GM12891 (cell line): ENCODE data around the gene TMSB10.

ENCODE experiments used
- POLR2A ChIP-seq: IDR thresholded peaks from 2 replicates; pipeline ENCODE4 v1.6.1; 2011; ENCODE audit warnings: low read depth, low read length, control low read depth
- POLR2AphosphoS5 ChIP-seq: IDR thresholded peaks from 2 replicates; pipeline ENCODE4 v1.6.1; 2011; ENCODE audit warnings: low read depth, low read length, control low read depth
- POU2F2 ChIP-seq: IDR thresholded peaks from 2 replicates; pipeline ENCODE4 v1.6.1; 2011; ENCODE audit warnings: low read depth, mild to moderate bottlenecking, control low read depth, low read length, moderate library complexity
- SPI1 ChIP-seq: IDR thresholded peaks from 2 replicates; pipeline ENCODE4 v1.6.1; 2011; ENCODE audit warnings: low read depth, low read length, control low read depth
- TAF1 ChIP-seq: IDR thresholded peaks from 2 replicates; pipeline ENCODE4 v1.6.1; 2011; ENCODE audit warnings: low read depth, low read length, control low read depth

DNA sequence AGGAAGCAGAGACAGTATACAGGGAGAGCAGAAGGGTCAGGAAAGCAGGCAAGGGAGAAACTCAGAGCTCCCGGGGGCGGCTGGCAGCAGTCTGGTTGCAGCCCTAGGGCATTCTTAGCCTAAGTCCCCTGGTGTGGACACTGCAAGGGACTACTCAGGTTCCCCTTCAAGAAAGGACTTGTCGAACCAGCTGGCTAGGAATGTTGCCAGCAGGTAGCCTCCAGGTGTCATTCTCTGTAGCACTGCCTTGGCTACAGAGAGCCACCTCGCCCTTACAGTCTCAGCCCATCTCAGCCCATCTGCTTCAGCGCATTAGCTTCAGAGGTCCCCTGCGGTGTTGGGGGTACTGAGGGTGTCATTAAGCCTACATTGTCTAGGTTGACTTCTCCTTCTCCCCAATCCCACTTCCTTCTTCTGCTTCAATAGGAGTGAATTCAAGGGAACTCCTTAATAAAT, 11.3 kb upstream of the TMSB10 start:
- no peak for TF ChIP-seq POLR2AphosphoS5
- no peak for TF ChIP-seq POU2F2
- TF ChIP-seq POLR2A = no peak
- no peak for TF ChIP-seq TAF1
- TF ChIP-seq SPI1 = 0 out of 2 replicates have a peak, but pooled peaks have one; percentile 14
